Measurements from ENCODE around the gene SCAMP3. TPM values are rescaled to one million over a fixed set of nuclear protein-coding genes. Genes with fewer than 3 reads are reported as not detected.
"Not testable (repeated sequence)": the region's sequence is repeated elsewhere in the genome, so short reads cannot be mapped to it uniquely, and the experiment has no call there.

The SCAMP3 gene
- total RNA-seq, 2 experiments from 2014 or later, result 88.7 to 96.4 TPM

- CTCF ChIA-PET, result interaction anchor here (0.6 to 1.5 kb wide), 3 partner anchors 36 to 588 kb away, joined by 3 to 4 read pairs (median 3); partner anchors contain the start of gene KRTCAP2
Observed at GRCh38 chr1:155212051-155212440, 50.1 kb downstream of the SCAMP3 start.

GRCh38 chr1:155211381-155212050, 50.6 kb downstream of the SCAMP3 start:
- CTCF ChIA-PET, result interaction anchor here (1.1 to 1.5 kb wide), 2 partner anchors 36 to 38 kb away, joined by 3 to 4 read pairs; partner anchors contain the start of gene KRTCAP2
- H3K27ac Mint-ChIP-seq, H3K9me3 Mint-ChIP-seq, H3K27me3 Mint-ChIP-seq, H3K4me3 Mint-ChIP-seq, POLR2A ChIA-PET, DNase-seq: not testable (repeated sequence)
- H3K36me3 Mint-ChIP-seq (ENCODE audit: low read depth), result peaks cover 13% of the 10 kb centered on the region
- peaks cover 37% of the 10 kb centered on the region for H3K4me1 Mint-ChIP-seq

More at GRCh38 chr1:155212051-155212440, 50.1 kb downstream of the SCAMP3 start:
- H3K36me3 Mint-ChIP-seq (ENCODE audit: low read depth), result peaks cover 13% of the 10 kb centered on the region
- H3K27me3 Mint-ChIP-seq, H3K9me3 Mint-ChIP-seq, DNase-seq, H3K27ac Mint-ChIP-seq, H3K4me3 Mint-ChIP-seq, POLR2A ChIA-PET: not testable (repeated sequence)
- H3K4me1 Mint-ChIP-seq, result peaks cover 32% of the 10 kb centered on the region

GRCh38 chr1:155210314-155211104, 51.7 kb downstream of the SCAMP3 start:
- no peak for DNase-seq
- Mint-ChIP-seq H3K27me3 (no peaks in the 10 kb centered on the region), H3K4me1 (peaks cover 37% of the 10 kb centered on the region), H3K4me3 (peak overlapping the region; percentile 5), H3K27ac (peak overlapping the region; percentile 9), H3K9me3 (no peaks in the 10 kb centered on the region), H3K36me3 (ENCODE audit: low read depth) (peaks cover 13% of the 10 kb centered on the region)
- POLR2A ChIA-PET, result no interaction called here
- CTCF ChIA-PET, result interaction anchor here (1.5 kb wide), 1 partner anchor 37 kb away, joined by 4 read pairs; the partner anchor contains the start of gene KRTCAP2

GRCh38 chr1:155209312-155209721, 52.8 kb downstream of the SCAMP3 start:
- peaks cover 8% of the 10 kb centered on the region for H3K36me3 Mint-ChIP-seq (ENCODE audit: low read depth)

GRCh38 chr1:155208541-155209311, 53.4 kb downstream of the SCAMP3 start, which contains the start of gene MTX1:
MTX1 (plus strand) TSS chr1:155208695; CDS start chr1:155208805, 110 bp downstream.
- ChIA-PET POLR2A (interaction anchor here (0.6 kb wide), 1 partner anchor 18 kb away, joined by 3 read pairs; no protein-coding TSS in a partner anchor), CTCF (interaction anchor here (0.8 to 2.2 kb wide), 4 partner anchors 11 to 36 kb away, joined by 3 to 21 read pairs (median 6); partner anchors contain the start of gene KRTCAP2)
- H3K36me3 Mint-ChIP-seq (ENCODE audit: low read depth), result peaks cover 8% of the 10 kb centered on the region
- no peaks in the 10 kb centered on the region for H3K27me3 Mint-ChIP-seq
- H3K4me3 Mint-ChIP-seq, result peak within 1 kb of the TSS; percentile 82
- peak; percentile 90 for DNase-seq
- H3K27ac Mint-ChIP-seq, result peak within 1 kb of the TSS; percentile 91
- H3K9me3 Mint-ChIP-seq, result no peaks in the 10 kb centered on the region
- peaks cover 31% of the 10 kb centered on the region for H3K4me1 Mint-ChIP-seq

More at GRCh38 chr1:155209312-155209721, 52.8 kb downstream of the SCAMP3 start:
- Mint-ChIP-seq H3K4me3 (peak overlapping the region; percentile 82), H3K4me1 (peaks cover 31% of the 10 kb centered on the region), H3K27ac (peak overlapping the region; percentile 91), H3K27me3 (no peaks in the 10 kb centered on the region), H3K9me3 (no peaks in the 10 kb centered on the region)
- POLR2A ChIA-PET, result interaction anchor here (0.6 kb wide), 1 partner anchor 18 kb away, joined by 3 read pairs; no protein-coding TSS in a partner anchor
- no peak for DNase-seq
- CTCF ChIA-PET, result interaction anchor here (0.8 to 1.4 kb wide), 2 partner anchors 10 to 16 kb away, joined by 3 to 7 read pairs; no protein-coding TSS in a partner anchor

DNA sequence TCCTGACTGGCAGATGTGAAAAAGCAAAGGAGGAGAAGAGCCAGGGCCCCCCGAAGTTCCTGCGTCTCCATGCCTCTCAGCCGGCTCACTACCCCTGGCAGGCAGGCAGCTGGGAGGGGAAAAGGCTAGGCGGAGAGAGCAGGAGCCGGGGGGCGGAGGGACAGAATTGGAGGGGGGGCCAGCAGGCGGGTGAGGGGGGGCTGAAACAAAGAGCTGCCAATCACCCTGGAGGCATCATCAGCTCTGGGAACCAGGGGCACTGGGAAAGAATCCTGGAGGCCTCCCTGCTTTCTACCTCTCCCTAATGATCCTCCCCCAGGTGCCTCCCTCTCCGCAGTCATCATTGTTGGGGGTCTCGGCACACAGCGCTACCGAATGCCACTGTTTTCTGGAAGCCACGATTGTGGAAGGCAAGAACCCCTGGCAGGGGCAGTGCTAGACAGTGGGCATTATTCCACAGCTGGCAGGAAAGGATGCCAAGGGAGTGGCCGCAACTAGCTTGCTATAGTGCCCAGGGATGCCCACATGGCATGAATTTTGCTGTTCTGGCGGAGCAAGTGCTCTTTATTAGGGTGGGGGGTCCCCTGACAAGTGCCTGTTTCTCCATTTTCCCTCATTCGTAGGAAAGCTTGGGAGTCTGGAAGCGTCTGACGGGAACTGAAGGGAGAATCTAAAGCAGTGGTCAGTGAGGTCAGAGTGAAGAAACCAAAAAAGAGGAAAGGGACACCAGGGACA, 54.2 kb downstream of the SCAMP3 start, which contains the start of gene THBS3:
Gene THBS3 (minus strand): TSS at position 92 of the 735 bp plus-strand sequence. CDS start 21 bp downstream, at position 71.
- POLR2A ChIA-PET, result no interaction called here
- H3K27ac Mint-ChIP-seq, result peak within 1 kb of the TSS; percentile 91
- peak within 1 kb of the TSS; percentile 82 for H3K4me3 Mint-ChIP-seq
- H3K36me3 Mint-ChIP-seq (ENCODE audit: low read depth), result peaks cover 8% of the 10 kb centered on the region
- H3K27me3 Mint-ChIP-seq, result no peaks in the 10 kb centered on the region
- no peaks in the 10 kb centered on the region for H3K9me3 Mint-ChIP-seq
- peaks cover 31% of the 10 kb centered on the region for H3K4me1 Mint-ChIP-seq
- CTCF ChIA-PET, result interaction anchor here (0.6 to 2.2 kb wide), 9 partner anchors 14 to 48 kb away, joined by 4 to 21 read pairs (median 5); partner anchors contain the start of genes ENTREP3 and KRTCAP2
- no peak for DNase-seq

- CTCF ChIA-PET, result interaction anchor here (0.6 to 2.2 kb wide), 23 partner anchors 8 to 1591 kb away, joined by 3 to 21 read pairs (median 4); partner anchors contain the start of genes ENTREP3 and KRTCAP2
- DNase-seq, result peak; percentile 94
- Mint-ChIP-seq H3K27me3 (no peaks in the 10 kb centered on the region), H3K4me1 (peaks cover 31% of the 10 kb centered on the region), H3K9me3 (no peaks in the 10 kb centered on the region), H3K36me3 (ENCODE audit: low read depth) (peaks cover 8% of the 10 kb centered on the region), H3K27ac (peak overlapping the region; percentile 88), H3K4me3 (peak overlapping the region; percentile 49)
- POLR2A ChIA-PET, result no interaction called here
Observed at GRCh38 chr1:155206891-155207805, 55.0 kb downstream of the SCAMP3 start.

Other genes starting within 250 kb of the SCAMP3 start
- gene DCST2, start 228.6 kb downstream of the SCAMP3 start, total RNA-seq, result under 1 TPM; 0.50 to 0.73 TPM
- not detected for gene DCST1, start 228.5 kb downstream of the SCAMP3 start, total RNA-seq
- 10 to 100 TPM; 40.2 to 45.0 TPM for gene ADAM15, start 211.0 kb downstream of the SCAMP3 start, total RNA-seq
- gene EFNA4, start 198.6 kb downstream of the SCAMP3 start, total RNA-seq, result 1 to 10 TPM; 8.2 to 8.3 TPM
- gene EFNA3, start 183.5 kb downstream of the SCAMP3 start, total RNA-seq, result 1 to 10 TPM; 2.3 to 2.7 TPM
- gene EFNA1, start 134.5 kb downstream of the SCAMP3 start, total RNA-seq, result under 1 TPM in 1 of 2 experiments, not detected in 1; 0.15 TPM
- gene SLC50A1, start 126.5 kb downstream of the SCAMP3 start, total RNA-seq, result 10 to 100 TPM; 37.2 to 42.3 TPM
- 10 to 100 TPM; 50.1 to 58.9 TPM for gene DPM3, start 121.8 kb downstream of the SCAMP3 start, total RNA-seq
- 100 to 1,000 TPM; 183 to 308 TPM for gene KRTCAP2, start 89.1 kb downstream of the SCAMP3 start, total RNA-seq
- gene TRIM46, start 88.5 kb downstream of the SCAMP3 start, total RNA-seq, result 10 to 100 TPM; 14.2 to 15.5 TPM
- 10 to 100 TPM; 21.2 to 23.6 TPM for gene THBS3, start 54.5 kb downstream of the SCAMP3 start, total RNA-seq
- gene MTX1, start 53.7 kb downstream of the SCAMP3 start, total RNA-seq, result 10 to 100 TPM; 32.8 to 37.3 TPM
- gene ENTREP3, start 6.9 kb downstream of the SCAMP3 start, total RNA-seq, result 10 to 100 TPM; 22.8 to 22.9 TPM
- gene CLK2, start 11.1 kb upstream of the SCAMP3 start, total RNA-seq, result 100 to 1,000 TPM in 1 of 2 experiments, 10 to 100 TPM in 1; 100.0 to 104 TPM
- gene HCN3, start 15.1 kb upstream of the SCAMP3 start, total RNA-seq, result 1 to 10 TPM; 2.5 to 3.4 TPM
- gene PKLR, start 39.1 kb upstream of the SCAMP3 start, total RNA-seq, result not detected
- gene FDPS, start 46.5 kb upstream of the SCAMP3 start, total RNA-seq, result 100 to 1,000 TPM; 209 to 229 TPM
- 10 to 100 TPM; 30.2 to 31.6 TPM for gene RUSC1, start 58.5 kb upstream of the SCAMP3 start, total RNA-seq

All from activated CD4-positive, alpha-beta T cell treated with anti-CD3 and anti-CD28 coated beads, Interleukin-2, amount 10 ng/mL, durations not matched to agents 7 days and 5 days (primary cell).